HG03469 (cell line): ENCODE results near the gene TEX9.

ENCODE experiments used
- ATAC-seq: cut with Tn5 transposase; IDR thresholded peaks from one replicate; pipeline ENCODE4 v1.9.1; 2021; ENCODE audit warnings: mild to moderate bottlenecking, moderate library complexity, moderate number of reproducible peaks; ENCODE audit not compliant: unreplicated experiment

The TEX9 gene

GRCh38 chr15:56440214-56440770, 75.1 kb downstream of the TEX9 start:
- no peak for ATAC-seq

GRCh38 chr15:56442354-56442753, 77.1 kb downstream of the TEX9 start:
- ATAC-seq, result no peak

DNA sequence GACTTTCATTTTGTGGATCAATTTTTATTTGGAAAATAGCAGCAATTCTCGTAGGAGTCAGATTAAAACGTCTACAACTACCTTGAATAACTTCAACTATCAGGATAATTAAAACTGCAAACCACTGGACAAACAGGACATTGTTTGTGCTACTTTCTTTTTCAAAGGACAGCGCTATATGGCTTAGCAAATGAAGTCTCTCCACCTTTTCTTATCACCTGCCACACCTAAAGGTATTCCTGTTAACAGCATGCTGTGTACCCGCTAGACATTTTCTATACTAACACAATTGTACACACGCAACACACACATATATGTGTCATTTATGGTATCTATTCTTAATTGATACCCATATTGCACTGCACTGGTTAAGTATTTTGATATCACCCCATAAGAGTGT, 80.5 kb downstream of the TEX9 start:
- ATAC-seq, result no peak

DNA sequence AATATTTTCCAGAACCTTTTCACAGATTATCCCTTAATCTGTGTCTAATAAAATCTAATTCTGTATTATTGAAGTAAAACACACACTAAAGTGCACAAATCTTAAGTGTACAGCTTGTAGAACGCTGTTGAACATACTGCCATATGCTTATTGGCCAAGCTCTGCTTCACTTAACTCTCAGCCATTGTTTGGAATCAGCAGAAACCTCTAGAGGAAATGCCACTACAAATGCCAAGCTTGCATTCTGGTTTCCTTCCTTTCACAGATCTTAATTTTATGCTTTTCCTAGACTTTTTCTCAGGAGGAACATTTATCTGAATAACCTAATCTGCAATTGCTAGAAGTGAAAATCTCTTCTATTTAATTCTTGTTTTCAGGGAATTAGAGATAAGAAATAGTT, 89.6 kb downstream of the TEX9 start:
- ATAC-seq, result no peak

DNA sequence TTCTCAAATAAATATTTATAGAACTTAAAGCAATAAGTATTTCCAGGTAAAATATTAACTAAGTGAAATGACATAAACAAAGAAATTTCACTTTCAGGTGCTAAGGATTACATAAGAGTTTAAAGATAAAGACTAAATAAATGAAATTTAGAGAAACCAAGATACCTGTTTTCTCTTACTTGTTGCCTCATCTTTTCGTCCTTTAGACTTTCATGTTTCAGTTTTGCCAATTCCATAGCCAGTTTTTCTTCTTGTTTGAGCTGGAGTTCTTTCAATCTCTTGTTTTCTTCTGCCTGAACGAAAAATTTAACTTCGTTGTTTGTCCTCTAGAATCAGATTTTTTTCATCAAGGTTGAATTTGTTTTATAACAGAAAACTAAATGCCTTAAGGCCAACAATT, 91.0 kb downstream of the TEX9 start:
- ATAC-seq, result no peak

DNA sequence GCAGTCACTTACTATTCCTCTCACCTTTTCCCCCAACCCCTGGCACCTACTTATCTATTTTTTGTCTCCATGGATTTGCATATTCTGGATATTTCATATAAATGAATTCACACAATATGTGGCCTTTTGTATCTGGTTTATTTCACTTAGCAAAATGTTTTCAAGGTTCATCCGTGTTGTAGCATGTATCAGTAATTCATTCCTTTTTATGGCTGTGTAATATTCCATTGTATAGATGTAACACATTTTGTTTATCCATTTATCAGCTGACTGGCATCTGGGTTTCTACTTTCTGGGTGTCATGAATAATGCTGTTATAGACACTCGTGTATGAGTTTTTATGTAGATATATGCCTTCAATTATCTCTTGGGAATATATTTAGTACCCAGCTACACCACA, 93.9 kb downstream of the TEX9 start:
- no peak for ATAC-seq

GRCh38 chr15:56460071-56460470, 94.8 kb downstream of the TEX9 start:
- ATAC-seq, result no peak

- no peak for ATAC-seq
Observed at GRCh38 chr15:56460947-56461346, 95.7 kb downstream of the TEX9 start.

DNA sequence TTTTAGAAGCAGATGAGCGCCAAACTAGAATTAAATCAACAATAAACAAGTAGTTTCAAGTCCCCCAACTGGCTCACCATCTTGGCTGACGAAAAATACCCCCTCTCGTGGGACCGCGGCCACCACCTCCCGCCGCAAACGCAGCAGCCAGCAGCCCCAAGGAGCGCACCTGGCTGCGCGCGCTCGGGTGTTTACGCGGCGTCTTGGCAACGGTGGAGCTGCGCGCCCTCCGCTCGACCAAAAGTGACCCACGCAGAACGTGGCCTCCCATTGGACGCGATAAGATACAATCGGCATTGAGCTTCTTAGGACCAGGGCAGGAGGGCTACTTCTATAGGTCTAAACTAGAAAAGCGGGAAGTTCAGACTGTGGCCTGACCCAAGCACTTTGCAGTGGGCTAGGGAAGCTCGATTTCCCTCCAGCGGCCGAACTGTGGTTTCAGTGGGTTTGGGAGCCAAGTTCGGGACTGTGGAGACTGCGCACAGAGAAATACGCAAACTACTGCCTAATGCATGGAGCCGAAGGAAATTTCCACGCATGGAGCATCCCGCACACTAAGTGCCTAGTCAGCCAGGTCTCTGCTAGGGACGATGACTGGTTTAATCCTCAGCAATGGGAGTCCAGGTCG, 99.8 kb downstream of the TEX9 start, which contains the start of gene MNS1:
Gene MNS1 (minus strand): TSS at position 245 of the 628 bp plus-strand sequence. CDS start 165 bp downstream, at position 80.
- ATAC-seq, result peak; percentile 97

GRCh38 chr15:56467616-56468015, 102.4 kb downstream of the TEX9 start:
- no peak for ATAC-seq

GRCh38 chr15:56468401-56468800, 103.2 kb downstream of the TEX9 start:
- peak; percentile 45 for ATAC-seq

DNA sequence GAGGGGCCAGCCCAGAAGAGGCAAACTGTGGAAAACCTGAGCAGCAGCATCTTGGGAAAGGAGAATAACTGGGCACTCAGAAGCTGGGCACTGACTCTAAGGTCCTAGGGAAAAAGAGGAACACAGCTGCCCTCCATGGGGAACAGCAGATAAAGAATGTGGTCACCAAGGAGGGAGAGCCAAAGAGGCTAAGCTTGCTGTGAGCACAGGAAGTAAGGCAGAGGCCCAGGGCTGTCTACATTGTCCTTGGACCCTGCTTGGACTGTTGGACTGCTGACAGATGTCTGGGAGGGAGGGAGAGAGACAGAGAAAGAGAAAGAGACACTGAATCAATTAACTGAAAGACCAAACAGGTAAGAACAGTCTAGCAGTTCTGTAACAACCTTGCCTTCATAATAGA, 104.3 kb downstream of the TEX9 start:
- no peak for ATAC-seq

DNA sequence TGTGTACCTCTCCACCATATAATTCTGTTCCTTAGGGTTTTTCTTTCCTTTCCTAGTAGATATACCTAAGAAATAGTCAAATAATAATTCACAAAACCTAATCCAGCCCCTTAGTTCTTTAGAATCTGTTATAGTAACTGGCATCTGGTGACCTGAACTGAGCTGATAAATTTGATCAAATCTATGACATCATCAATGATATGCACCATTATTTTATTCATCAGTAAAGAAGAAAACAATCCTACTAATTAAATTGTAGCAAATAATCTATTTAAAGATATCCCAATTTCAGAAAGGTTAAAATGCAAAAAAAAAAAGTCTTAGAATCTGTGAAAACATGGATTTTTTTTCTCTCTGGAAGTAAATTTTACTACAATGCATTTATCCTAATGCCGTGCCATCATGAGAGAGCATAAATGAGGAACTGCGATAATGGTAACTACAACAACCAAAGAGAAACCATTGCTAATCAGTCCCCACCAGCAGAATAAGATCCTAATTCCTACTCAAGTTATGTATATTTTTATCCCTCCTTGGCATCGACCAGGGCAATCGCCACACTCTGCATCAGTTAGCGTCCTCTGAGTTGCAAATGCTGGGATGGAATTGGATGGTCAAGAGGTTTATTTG, 106.3 kb downstream of the TEX9 start:
- ATAC-seq, result no peak

DNA sequence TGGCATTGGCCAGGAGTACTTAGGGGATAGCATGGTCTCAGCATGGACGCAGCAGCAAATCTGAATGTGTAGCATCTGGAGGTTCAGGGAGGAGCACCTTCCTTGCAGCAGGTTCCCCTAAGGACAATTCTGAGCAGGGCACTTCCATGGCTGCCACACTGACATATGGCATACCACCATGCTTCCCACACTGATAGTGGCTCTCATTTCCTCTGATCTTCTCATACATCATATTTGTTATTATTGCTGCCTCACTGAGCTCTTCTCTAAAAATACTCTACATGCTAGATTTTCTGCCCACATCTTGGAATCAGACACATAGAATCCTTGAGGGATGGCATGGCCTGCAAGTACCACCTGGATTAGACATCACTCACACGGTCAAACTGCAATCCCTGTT, 107.1 kb downstream of the TEX9 start:
- ATAC-seq, result no peak

GRCh38 chr15:56473017-56473416, 107.8 kb downstream of the TEX9 start:
- no peak for ATAC-seq

GRCh38 chr15:56475351-56475750, 110.1 kb downstream of the TEX9 start:
- no peak for ATAC-seq
